ENCODE measurements around the gene ENTREP1.

DNA sequence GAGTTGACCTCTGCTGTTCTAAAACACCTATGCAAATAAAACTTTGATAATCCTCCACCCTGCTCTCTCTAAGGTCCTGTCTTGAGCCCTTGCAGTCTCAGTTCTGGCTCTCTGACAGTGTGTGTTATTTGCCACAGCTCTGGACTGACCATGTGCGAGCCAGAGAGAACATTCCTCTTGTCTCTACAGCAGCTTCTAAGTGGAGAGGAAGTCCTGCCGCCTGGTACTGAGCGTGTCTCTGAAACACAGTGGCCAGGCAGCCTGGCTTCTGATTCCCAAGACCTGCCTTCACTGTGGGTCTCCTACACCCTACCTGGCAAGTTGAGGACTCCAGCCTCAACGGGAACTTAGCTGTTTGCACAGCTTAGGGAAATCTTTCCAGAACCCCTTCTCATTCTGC lies 61.6 kb downstream of the ENTREP1 start:
- TF ChIP-seq CTCF (IDR thresholded peaks at IDR 0.05) (no peak), ZFX (IDR thresholded peaks at IDR 0.05; ENCODE audit: borderline replicate concordance) (no peak)

Data from 22Rv1 (cell line).